HepG2 (cell line): ENCODE data around the gene MIEF2. TPM values are rescaled to one million over a fixed set of nuclear protein-coding genes. Genes with fewer than 3 reads are reported as not detected.
A peak's percentile ranks its signal among the peaks of the same experiment; 100 is the strongest.

ENCODE experiments used
- CENPBD1 ChIP-seq: sonication (generic); formaldehyde crosslinking; IDR thresholded peaks from 2 replicates; pipeline ENCODE4 v1.8.0; 2022; ENCODE audit warnings: missing genetic modification reagents, low read depth, mild to moderate bottlenecking, borderline replicate concordance
- LRRFIP1 ChIP-seq: sonication (generic); formaldehyde crosslinking; conservative IDR thresholded peaks from 2 replicates; pipeline ENCODE4 v1.4.0; 2020; ENCODE audit warnings: missing genetic modification reagents
- MAF1 ChIP-seq: sonication (generic); formaldehyde crosslinking; IDR thresholded peaks from 2 replicates; pipeline ENCODE4 v1.5.0; 2020; ENCODE audit warnings: missing genetic modification reagents, borderline replicate concordance
- MNT ChIP-seq: fragments of 450-650 bp; IDR thresholded peaks from 2 replicates; pipeline ENCODE4 v1.6.1; 2016
- PRPF4 ChIP-seq: fragments of 200-400 bp; formaldehyde crosslinking; IDR thresholded peaks from 2 replicates; pipeline ENCODE4 v1.6.1; 2016; ENCODE audit warnings: low read length, low read depth; ENCODE audit not compliant: poor library complexity, severe bottlenecking
- RARA ChIP-seq: IDR thresholded peaks from 2 replicates; pipeline ENCODE4 v1.6.1; 2016; ENCODE audit warnings: missing genetic modification reagents, missing compliant biosample characterization
- RFXAP ChIP-seq: sonication (generic); formaldehyde crosslinking; IDR thresholded peaks from 2 replicates; pipeline ENCODE4 v1.4.0; 2020; ENCODE audit warnings: missing genetic modification reagents, borderline replicate concordance
- RNF219 ChIP-seq: sonication (generic); formaldehyde crosslinking; IDR thresholded peaks from 2 replicates; pipeline ENCODE4 v1.5.0; 2020; ENCODE audit warnings: mild to moderate bottlenecking, missing genetic modification reagents
- TEAD3 ChIP-seq: optimal IDR thresholded peaks from 2 replicates; pipeline ENCODE3; 2016; ENCODE audit warnings: borderline replicate concordance
- TFDP1 ChIP-seq: IDR thresholded peaks from 2 replicates; pipeline ENCODE4 v1.6.1; 2016; ENCODE audit warnings: missing compliant biosample characterization, missing genetic modification reagents, borderline replicate concordance
- THAP9 ChIP-seq: sonication (generic); formaldehyde crosslinking; IDR thresholded peaks from 2 replicates; pipeline ENCODE4; 2020; ENCODE audit warnings: missing genetic modification reagents, mild to moderate bottlenecking, borderline replicate concordance
- ZZZ3 ChIP-seq: sonication (generic); formaldehyde crosslinking; IDR thresholded peaks from 2 replicates; pipeline ENCODE4 v1.4.0; 2020; ENCODE audit warnings: missing genetic modification reagents, mild to moderate bottlenecking, borderline replicate concordance
- polyA plus RNA-seq, 8 experiments: library from polyadenylated mRNA; depleted of rRNA in 3 of 8; stranded (reverse) in 7 of 8; unstranded in 1 of 8; fragments of >200 nt; fragmentation: Illumina TruSeq in 4 of 8; extraction: Trizol in 4 of 8; gene quantifications; 2 replicates each; pipeline versions ENCODE4 v1.2.1 to v1.2.3, GENCODE V29; 2011 to 2016; ENCODE audit warnings: low read depth in 4 of 8, missing spikeins in 1 of 8, mixed read lengths in 1 of 8; ENCODE audit not compliant: insufficient read depth in 1 of 8
- total RNA-seq, 5 experiments: library from RNA; depleted of rRNA; stranded (reverse); fragments of >200 nt; fragmentation: Illumina TruSeq; extraction: Trizol; gene quantifications; 2 replicates each; pipeline ENCODE4 v1.2.3, GENCODE V29; 2016; ENCODE audit warnings: low read depth in 1 of 5

MIEF2 gene
- total and polyA plus RNA-seq, 2 of the 13 experiments (the other 11 are each of a cell fraction or from before 2014, with no cell fraction given): 6.0 to 8.0 TPM

- no peak for TF ChIP-seq LRRFIP1 (CRISPR knock-in tag)
- TF ChIP-seq RARA: no peak
- no peak for TF ChIP-seq PRPF4
- TF ChIP-seq THAP9: no peak
- no peak for TF ChIP-seq CENPBD1 (CRISPR knock-in tag)
- TF ChIP-seq TEAD3 (CRISPR knock-in tag): peak; percentile 81
- no peak for TF ChIP-seq RNF219 (CRISPR knock-in tag)
- TF ChIP-seq MAF1 (CRISPR knock-in tag): no peak
- TF ChIP-seq ZZZ3 (CRISPR knock-in tag): no peak
- TF ChIP-seq TFDP1 (CRISPR knock-in tag): no peak
- no peak for TF ChIP-seq MNT
- no peak for TF ChIP-seq RFXAP
Measured at GRCh38 chr17:18257268-18257981, 3.0 kb upstream of the MIEF2 start (continued).
